COLO668 (cell line): Measurements from ENCODE around the gene EYS.
A peak's percentile ranks its signal among the peaks of the same experiment; 100 is the strongest.
"Not testable (repeated sequence)": the region's sequence is repeated elsewhere in the genome, so short reads cannot be mapped to it uniquely, and the experiment has no call there.

Source experiments
- DNase-seq: peaks from one replicate; lab custom pipeline; 2025; ENCODE audit not compliant: unreplicated experiment; lab: John Stamatoyannopoulos, UW

The EYS gene

GRCh38 chr6:63805808-63806572 is 1901.0 kb downstream of the EYS start:
- no peak for DNase-seq

GRCh38 chr6:63805345-63805744 is 1901.7 kb downstream of the EYS start:
- no peak for DNase-seq

DNA sequence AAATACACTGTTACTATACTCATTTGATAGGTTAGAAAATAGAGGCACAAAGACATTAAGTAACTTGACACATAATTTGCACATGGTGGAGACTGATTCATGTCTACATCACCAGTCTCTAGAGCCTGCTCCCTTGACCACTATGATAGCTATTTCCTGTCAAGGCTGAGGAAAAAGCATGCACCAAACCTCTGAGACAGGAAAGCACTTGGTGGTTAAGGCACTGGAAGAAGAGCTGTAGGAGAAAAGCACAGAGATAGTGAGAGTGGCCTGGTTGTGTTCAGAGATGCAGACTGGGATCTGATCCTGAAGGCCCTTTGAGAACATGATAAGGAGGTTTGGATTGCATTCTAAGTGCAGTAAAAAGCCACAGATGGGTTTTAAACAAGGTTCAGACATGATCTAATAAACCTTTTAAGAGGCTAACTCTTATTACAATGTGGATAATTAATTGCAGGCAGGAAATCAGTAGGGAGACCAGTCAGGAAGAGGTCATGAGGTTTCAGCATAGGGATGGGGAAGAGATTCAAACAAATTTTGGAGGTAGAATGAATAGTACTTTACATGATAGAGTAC is 1902.6 kb downstream of the EYS start:
- DNase-seq: no peak

DNA sequence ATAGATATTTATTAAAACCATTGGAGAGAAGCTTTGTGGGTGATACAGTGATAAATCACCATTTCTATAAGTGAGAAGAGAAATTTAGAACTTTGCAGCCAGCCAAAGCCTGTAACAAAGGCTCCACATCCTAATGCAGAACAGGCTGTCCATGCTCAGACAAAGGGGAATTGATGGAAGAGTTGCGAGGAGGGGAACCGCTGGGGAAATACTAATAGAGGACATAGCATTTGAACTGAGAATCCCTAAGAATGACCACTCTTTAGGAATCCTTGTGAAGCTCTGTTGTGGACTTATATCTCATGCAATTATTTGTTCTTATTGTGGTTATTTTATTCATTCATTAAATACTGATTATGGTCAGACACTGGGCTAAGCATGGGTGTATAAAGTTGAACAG is 1903.7 kb downstream of the EYS start:
- DNase-seq: no peak

DNA sequence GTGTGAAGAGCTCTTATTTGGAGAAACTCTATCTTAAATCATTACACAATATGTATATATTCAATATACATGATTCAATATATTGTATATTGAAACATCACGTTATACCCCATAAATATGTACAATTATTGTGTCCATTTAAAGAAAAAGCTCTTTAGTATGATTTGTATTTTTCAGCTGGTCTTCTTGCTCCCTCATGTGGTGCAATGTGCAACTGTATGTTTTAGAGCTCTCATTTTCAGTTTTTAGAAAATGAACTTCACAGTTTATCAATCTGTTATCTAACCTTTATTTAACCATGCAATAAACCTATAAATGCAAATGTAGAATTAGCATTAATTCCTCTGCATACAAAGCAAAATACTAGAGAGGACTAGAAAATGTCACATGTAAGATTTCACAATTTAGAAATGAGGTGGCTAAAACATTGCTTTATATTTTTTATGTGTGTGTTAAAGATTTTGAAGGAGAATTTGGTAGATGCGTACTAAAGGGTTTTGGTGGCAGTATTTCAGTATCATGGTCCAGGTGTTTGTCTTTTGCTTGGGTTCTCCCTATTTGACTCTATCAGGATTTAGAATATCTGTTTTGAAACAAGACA is 1904.3 kb downstream of the EYS start:
- DNase-seq: no peak

GRCh38 chr6:63800386-63800785 is 1906.6 kb downstream of the EYS start:
- DNase-seq: not testable (repeated sequence)

DNA sequence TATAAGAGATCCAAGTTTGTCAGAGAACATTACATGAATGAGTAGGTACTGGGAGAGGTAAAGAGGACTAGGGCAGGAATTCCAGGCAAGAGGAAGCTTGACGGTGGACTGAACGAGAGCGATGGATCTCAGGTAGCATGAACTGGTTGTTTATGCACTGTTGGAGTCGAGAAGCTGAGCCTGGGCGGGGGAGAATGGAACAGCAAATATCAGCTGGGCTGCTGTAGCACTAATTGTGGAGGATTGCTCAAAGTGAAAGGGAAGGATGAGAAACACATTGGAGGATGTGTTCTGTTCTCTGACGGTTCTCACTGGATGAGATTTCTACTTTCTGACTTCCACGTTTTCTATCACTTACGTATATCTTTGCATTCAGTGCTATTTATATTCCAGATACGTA is 1907.2 kb downstream of the EYS start:
- no peak for DNase-seq

DNA sequence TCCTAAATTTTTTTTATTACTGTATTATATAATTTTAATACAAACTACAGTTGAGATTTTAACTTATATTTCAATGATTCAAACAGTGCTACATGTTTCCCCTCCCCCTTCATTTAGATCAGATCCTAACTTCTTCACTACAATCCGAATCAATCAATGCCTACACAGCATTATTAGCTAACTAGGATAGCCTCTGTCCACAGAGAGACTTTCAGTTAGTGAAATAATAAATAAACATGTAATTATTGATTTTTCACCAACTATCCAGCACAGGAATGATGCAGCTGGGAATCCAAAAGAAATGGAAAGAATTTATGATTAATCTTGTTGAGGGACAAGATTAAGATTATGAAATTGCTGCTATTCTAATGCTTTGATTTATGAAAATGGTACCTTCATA is 1907.7 kb downstream of the EYS start:
- no peak for DNase-seq

DNA sequence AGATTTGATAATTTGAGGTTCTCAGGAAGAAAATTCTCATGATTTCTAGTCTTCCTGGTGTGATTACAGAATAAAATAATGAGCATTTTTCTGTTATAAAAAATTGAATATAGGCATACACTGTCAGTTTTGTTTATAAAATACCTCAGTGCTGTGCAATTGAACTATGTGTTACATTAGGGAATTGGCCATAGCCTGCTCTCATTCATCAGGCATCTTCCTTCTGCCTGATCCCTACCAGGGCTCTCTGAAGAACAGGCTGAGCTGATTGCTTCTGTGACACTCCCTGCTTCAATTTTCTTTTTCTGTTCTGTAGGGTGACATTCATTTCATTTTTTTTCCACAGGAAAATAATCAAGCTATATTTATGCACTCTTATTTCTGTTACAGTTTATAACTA is 1908.6 kb downstream of the EYS start:
- DNase-seq: no peak

GRCh38 chr6:63797721-63798120 is 1909.3 kb downstream of the EYS start:
- DNase-seq: no peak

- DNase-seq: no peak
Observed at GRCh38 chr6:63795826-63796225, 1911.2 kb downstream of the EYS start.

- DNase-seq: no peak
Observed at GRCh38 chr6:63795006-63795405, 1912.0 kb downstream of the EYS start.

DNA sequence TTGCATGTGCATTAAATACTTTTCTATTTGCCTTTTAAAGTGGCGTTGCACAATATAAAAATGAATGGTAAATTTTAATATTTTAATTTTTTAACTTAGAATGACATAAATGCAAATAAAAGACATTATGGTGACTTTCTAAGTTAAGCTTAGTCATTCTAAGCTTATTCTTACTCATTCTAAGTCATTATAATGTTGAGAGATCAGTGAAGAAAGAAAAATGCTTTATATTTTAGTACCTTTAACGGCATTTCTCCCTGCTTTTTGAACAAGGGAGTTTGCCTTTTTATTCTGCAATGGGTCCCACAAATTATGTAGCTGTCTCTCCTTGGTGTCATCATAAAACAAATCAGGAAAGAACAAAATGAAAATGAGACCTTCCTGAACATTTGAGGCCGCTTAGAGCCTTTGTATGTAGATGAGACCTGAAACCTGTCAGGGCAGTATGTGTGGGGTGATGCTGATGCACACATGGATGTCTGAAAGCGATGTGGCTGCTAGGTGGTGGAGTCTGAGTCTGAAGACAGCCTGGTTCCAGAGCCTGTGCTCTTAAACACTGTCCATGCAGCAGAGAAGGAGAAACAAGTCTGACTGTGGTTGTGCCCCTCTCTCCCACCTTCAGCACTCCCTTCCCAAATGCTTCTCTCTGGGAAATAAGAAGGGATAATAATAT is 1913.4 kb downstream of the EYS start:
- DNase-seq: no peak

DNA sequence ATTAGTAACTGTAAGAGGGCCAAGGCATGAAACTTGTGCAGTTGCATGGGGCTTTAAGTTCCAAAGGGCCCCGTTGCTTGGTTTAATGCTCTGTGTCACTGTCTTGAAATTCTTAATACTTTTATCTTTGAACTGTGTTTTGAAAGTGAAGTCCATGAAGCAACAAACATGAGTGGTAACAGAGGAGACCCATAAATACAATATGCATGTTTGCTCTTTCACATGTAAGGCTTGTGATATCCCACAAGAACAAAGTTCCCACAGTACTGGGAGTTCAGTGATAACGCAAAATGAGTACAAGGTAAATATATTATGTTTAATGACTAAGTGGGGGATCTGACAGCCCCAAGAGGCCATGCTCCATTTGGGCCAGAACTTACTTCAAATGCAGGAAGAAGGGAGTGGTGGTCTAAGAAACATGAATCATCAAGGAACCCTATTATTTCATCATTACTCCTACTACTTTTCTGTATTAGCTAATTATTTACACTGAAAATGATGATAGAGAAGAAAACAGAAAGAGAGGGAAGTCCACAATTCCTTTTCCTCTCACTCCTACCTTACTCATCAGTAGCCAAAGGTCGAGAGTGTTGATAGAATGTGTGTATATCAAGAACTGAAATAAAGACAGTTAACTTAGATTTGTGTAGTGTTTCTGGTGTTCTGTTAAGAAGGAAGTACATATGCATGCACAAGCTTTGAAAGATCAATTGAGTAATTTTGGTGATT is 1914.1 kb downstream of the EYS start:
- no peak for DNase-seq

DNA sequence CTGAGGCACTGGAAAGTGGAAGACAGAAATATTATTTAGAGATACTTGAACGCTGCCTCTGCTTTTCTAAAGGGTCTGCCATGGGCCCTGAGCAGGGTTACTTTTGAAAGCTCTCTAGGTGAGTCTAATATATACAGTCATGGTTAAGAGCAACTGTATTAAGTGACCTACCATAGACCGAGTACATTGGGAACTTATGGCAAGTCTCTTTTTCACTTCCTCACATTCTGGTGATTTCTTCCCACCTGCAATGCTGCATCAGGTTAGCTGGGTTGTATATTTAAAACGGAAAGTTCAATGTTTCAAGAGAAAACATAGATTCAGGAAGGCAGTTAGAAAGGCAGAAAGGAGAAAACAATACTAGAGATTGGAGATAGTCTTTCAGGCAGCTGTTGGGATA is 1916.7 kb downstream of the EYS start:
- DNase-seq: no peak

GRCh38 chr6:63789699-63790098 is 1917.3 kb downstream of the EYS start:
- no peak for DNase-seq

DNA sequence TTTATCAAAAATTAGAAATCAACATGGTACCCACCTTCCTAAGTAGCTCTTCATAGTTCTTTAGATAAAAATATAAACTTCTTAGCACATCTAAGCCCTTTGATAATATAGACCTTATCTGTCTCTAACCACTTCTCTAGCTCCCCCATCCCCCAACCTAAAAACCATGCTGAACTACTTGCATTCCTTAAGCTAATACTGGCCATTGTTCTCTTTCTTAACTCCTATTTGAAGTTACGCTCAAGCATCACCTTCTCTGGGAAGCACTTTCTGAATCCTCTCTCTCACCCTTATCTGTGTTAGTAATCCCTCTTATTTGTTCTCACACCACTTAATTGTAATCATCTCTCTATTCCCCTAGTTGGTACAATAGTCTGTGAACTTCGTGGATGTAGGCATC is 1918.5 kb downstream of the EYS start:
- no peak for DNase-seq

- no peak for DNase-seq
Observed at GRCh38 chr6:63787021-63787420, 1920.0 kb downstream of the EYS start.

GRCh38 chr6:63785006-63785405 is 1922.0 kb downstream of the EYS start:
- no peak for DNase-seq

DNA sequence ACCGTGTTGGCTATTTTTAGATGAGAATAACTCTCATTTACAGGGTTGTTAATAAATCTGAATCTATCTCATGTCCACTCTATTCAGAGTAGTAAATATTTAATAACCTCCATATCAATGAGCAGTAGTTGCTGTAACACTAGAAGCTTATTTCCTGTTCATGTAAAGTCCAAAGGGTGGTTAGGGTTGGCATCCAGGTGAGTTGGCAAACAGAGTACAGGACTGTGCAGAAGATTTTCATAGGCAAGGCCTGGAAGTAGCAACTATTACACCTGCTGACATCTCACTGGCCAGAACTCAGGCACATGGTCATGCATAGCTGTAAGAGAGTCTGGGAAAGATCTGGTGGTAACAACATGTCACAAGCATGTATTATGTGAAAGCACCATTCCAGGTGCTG is 1923.9 kb downstream of the EYS start:
- peak; percentile 22 for DNase-seq

- DNase-seq: no peak
Observed at GRCh38 chr6:63774961-63775360, 1932.1 kb downstream of the EYS start.
